H9 (cell line): Measurements from ENCODE around the gene SLC1A7. TPM values are rescaled to one million over a fixed set of nuclear protein-coding genes. Genes with fewer than 3 reads are reported as not detected.

Experiments used
- DNase-seq: peaks from one replicate; pipeline ENCODE4 v3.0.0-alpha.2; 2017
- H2AFZ ChIP-seq: one replicate; pipeline ENCODE4 v1.6.1; 2013; ENCODE audit warnings: mild to moderate bottlenecking, low read length, control low read depth, moderate library complexity
- H2AK5ac ChIP-seq: 2 replicates; pipeline ENCODE4 v1.6.1; 2013; ENCODE audit warnings: low read length, control low read depth, mixed read lengths; ENCODE audit not compliant: insufficient read length
- H2BK120ac ChIP-seq: one replicate; pipeline ENCODE4 v1.6.1; 2013; ENCODE audit warnings: low read depth, mild to moderate bottlenecking, low read length, control low read depth, inconsistent platforms; ENCODE audit not compliant: poor library complexity, severe bottlenecking
- H2BK12ac ChIP-seq: 2 replicates; pipeline ENCODE4 v1.6.1; 2013; ENCODE audit warnings: low read length, control low read depth, mixed read lengths, low read depth; ENCODE audit not compliant: insufficient read length
- H2BK15ac ChIP-seq: 2 replicates; pipeline ENCODE4 v1.6.1; 2013; ENCODE audit warnings: low read depth, low read length, control low read depth
- H2BK20ac ChIP-seq: one replicate; pipeline ENCODE4 v1.6.1; 2013; ENCODE audit warnings: low read depth, mild to moderate bottlenecking, low read length, control low read depth, inconsistent platforms; ENCODE audit not compliant: poor library complexity, severe bottlenecking
- H2BK5ac ChIP-seq: 2 replicates; pipeline ENCODE4 v1.6.1; 2013; ENCODE audit warnings: low read length, control low read depth, mixed read lengths; ENCODE audit not compliant: insufficient read length
- H3K14ac ChIP-seq: 2 replicates; pipeline ENCODE4 v1.6.1; 2013; ENCODE audit warnings: low read length, control low read depth; ENCODE audit not compliant: insufficient read depth
- H3K18ac ChIP-seq: 2 replicates; pipeline ENCODE4 v1.6.1; 2013; ENCODE audit warnings: low read depth, mild to moderate bottlenecking, mixed read lengths, low read length, control low read depth; ENCODE audit not compliant: insufficient read length
- H3K23ac ChIP-seq: 2 replicates; pipeline ENCODE4 v1.6.1; 2013; ENCODE audit warnings: low read length, control low read depth, mixed read lengths, low read depth; ENCODE audit not compliant: insufficient read length
- H3K23me2 ChIP-seq: 2 replicates; pipeline ENCODE4 v1.6.1; 2013; ENCODE audit warnings: low read depth, mild to moderate bottlenecking, mixed read lengths, low read length, control low read depth; ENCODE audit not compliant: insufficient read length, poor library complexity, severe bottlenecking
- H3K27ac ChIP-seq: 2 replicates; pipeline ENCODE4 v1.5.1; 2013; ENCODE audit warnings: low read length, control low read depth, mixed read lengths, low read depth; ENCODE audit not compliant: insufficient read length
- H3K27me3 ChIP-seq: 2 replicates; pipeline ENCODE4 v1.6.1; 2013; ENCODE audit warnings: low read length, control low read depth, inconsistent platforms; ENCODE audit not compliant: insufficient read depth
- H3K4ac ChIP-seq: 2 replicates; pipeline ENCODE4 v1.6.1; 2013; ENCODE audit warnings: low read depth, mild to moderate bottlenecking, control low read depth, inconsistent platforms, low read length, moderate library complexity
- H3K4me1 ChIP-seq: 2 replicates; pipeline ENCODE4 v1.6.1; 2013; ENCODE audit warnings: low read length, control low read depth, inconsistent platforms; ENCODE audit not compliant: insufficient read depth
- H3K4me2 ChIP-seq: 2 replicates; pipeline ENCODE4 v1.6.1; 2013; ENCODE audit warnings: low read length, control low read depth, mixed read lengths; ENCODE audit not compliant: insufficient read length, insufficient read depth
- H3K56ac ChIP-seq: 2 replicates; pipeline ENCODE4 v1.6.1; 2013; ENCODE audit warnings: low read depth, mild to moderate bottlenecking, mixed read lengths, low read length, control low read depth; ENCODE audit not compliant: insufficient read length
- H3K79me1 ChIP-seq: 2 replicates; pipeline ENCODE4 v1.6.1; 2013; ENCODE audit warnings: low read depth, mild to moderate bottlenecking, moderate library complexity, low read length, control low read depth, inconsistent platforms; ENCODE audit not compliant: insufficient read depth, poor library complexity, severe bottlenecking
- H3K79me2 ChIP-seq: 2 replicates; pipeline ENCODE4 v1.6.1; 2013; ENCODE audit warnings: low read length, control low read depth, inconsistent platforms; ENCODE audit not compliant: insufficient read depth
- H3K9ac ChIP-seq: 2 replicates; pipeline ENCODE4 v1.6.1; 2013; ENCODE audit warnings: low read length, control low read depth, mixed read lengths; ENCODE audit not compliant: insufficient read length; ENCODE audit errors: extremely low read depth
- H3K9me3 ChIP-seq: one replicate; pipeline ENCODE4 v1.6.1; 2013; ENCODE audit warnings: low read depth, low read length, inconsistent platforms; ENCODE audit not compliant: control insufficient read depth
- H3T11ph ChIP-seq: one replicate; pipeline ENCODE4 v1.6.1; 2013; ENCODE audit warnings: mild to moderate bottlenecking, low read length, control low read depth, inconsistent platforms
- H4K20me1 ChIP-seq: one replicate; pipeline ENCODE4 v1.6.1; 2013; ENCODE audit not compliant: control insufficient read depth, insufficient read length, insufficient read depth
- H4K5ac ChIP-seq: 2 replicates; pipeline ENCODE4 v1.6.1; 2013; ENCODE audit warnings: low read depth, mild to moderate bottlenecking, mixed read lengths, low read length, control low read depth; ENCODE audit not compliant: insufficient read length
- H4K8ac ChIP-seq: replicated peaks from 2 replicates; pipeline ENCODE4 v1.6.1; 2013; ENCODE audit warnings: low read length, control low read depth, mixed read lengths, low read depth; ENCODE audit not compliant: insufficient read length
- H4K91ac ChIP-seq: 2 replicates; pipeline ENCODE4 v1.6.1; 2013; ENCODE audit warnings: low read depth, mild to moderate bottlenecking, moderate library complexity, mixed read lengths, low read length, control low read depth; ENCODE audit not compliant: insufficient read length
- H3K27ac Mint-ChIP-seq, 3 experiments: 2 replicates in 2 of 3; 3 replicates in 1 of 3; pipeline ENCODE4 v1.8.0; 2020 to 2021; ENCODE audit warnings: mixed read lengths in 3 of 3, mild to moderate bottlenecking in 1 of 3, moderate library complexity in 1 of 3
- H3K27me3 Mint-ChIP-seq: 2 replicates; pipeline ENCODE4 v1.8.0; 2021; ENCODE audit warnings: low read depth, mild to moderate bottlenecking, moderate library complexity, mixed read lengths
- H3K36me3 Mint-ChIP-seq, 3 experiments: 2 replicates in 2 of 3; 3 replicates in 1 of 3; pipeline ENCODE4 v1.8.0; 2020 to 2021; ENCODE audit warnings: low read depth in 3 of 3, mixed read lengths in 3 of 3; ENCODE audit not compliant: insufficient read depth in 1 of 3
- H3K4me1 Mint-ChIP-seq, 2 experiments: 2 replicates each; pipeline ENCODE4 v1.8.0; 2020; ENCODE audit warnings: mixed read lengths in 2 of 2
- H3K4me3 Mint-ChIP-seq, 2 experiments: 2 replicates in 1 of 2; 3 replicates in 1 of 2; pipeline ENCODE4 v1.8.0; 2020 to 2021; ENCODE audit warnings: mild to moderate bottlenecking in 2 of 2, mixed read lengths in 2 of 2, moderate library complexity in 1 of 2
- H3K9me3 Mint-ChIP-seq, 2 experiments: 2 replicates in 1 of 2; 3 replicates in 1 of 2; pipeline ENCODE4 v1.8.0; 2020; ENCODE audit warnings: mild to moderate bottlenecking in 2 of 2, mixed read lengths in 2 of 2, moderate library complexity in 1 of 2
- CTCF ChIP-seq: fragments of 200-600 bp; sonication (generic); conservative IDR thresholded peaks from 3 replicates; pipeline ENCODE4 v1.8.0; 2021; ENCODE audit warnings: antibody characterized with exemption, mild to moderate bottlenecking
- WGBS: extraction: QIAGEN DNeasy Blood & Tissue Kit; methylation state at CpG from one replicate; pipeline ENCODE4 v1.1.7; 2013; ENCODE audit warnings: missing lambda C conversion rate, low lambda C conversion rate, mixed read lengths; ENCODE audit not compliant: insufficient read length; ENCODE audit errors: extremely low coverage; 5-methylcytosine and 5-hydroxymethylcytosine counted together
- total RNA-seq: library from RNA; stranded (reverse); gene quantifications from 2 replicates; pipeline ENCODE4 v1.2.1, GENCODE V29; 2021

SLC1A7 gene
- total RNA-seq, 1 experiment from 2014 or later, result not detected

- no peak overlapping the region for H3K9ac ChIP-seq
- no peak overlapping the region for H3K18ac ChIP-seq
- H3K4me3 Mint-ChIP-seq, result no peak overlapping the region
- no peaks in the 10 kb centered on the region; the same call in 1 of the 2 replicates for H3K27me3 Mint-ChIP-seq
- H4K91ac ChIP-seq, result no peak overlapping the region
- no peak overlapping the region for H2BK120ac ChIP-seq
- no peak overlapping the region for H3K14ac ChIP-seq
- no peaks in the 10 kb centered on the region for H3K4me1 Mint-ChIP-seq
- H3K27ac Mint-ChIP-seq, result no peak overlapping the region
- TF ChIP-seq CTCF, result no peak
- H4K8ac ChIP-seq, result peak overlapping the region; percentile 3
- H3K4me1 ChIP-seq, result no peaks in the 10 kb centered on the region
- no peaks in the 10 kb centered on the region for H3K23me2 ChIP-seq
- H2BK12ac ChIP-seq, result no peak overlapping the region
- no peaks in the 10 kb centered on the region for H3K36me3 Mint-ChIP-seq
- H2BK15ac ChIP-seq, result no peak overlapping the region
- H3K79me2 ChIP-seq, result no peaks in the 10 kb centered on the region
- H2BK20ac ChIP-seq, result no peak overlapping the region
- no peak overlapping the region for H3T11ph ChIP-seq
- DNase-seq, result no peak
- H3K56ac ChIP-seq, result no peak overlapping the region
- H3K4me2 ChIP-seq, result no peak overlapping the region
- no peak overlapping the region for H3K23ac ChIP-seq
- H4K5ac ChIP-seq, result no peak overlapping the region
- no peaks in the 10 kb centered on the region for H3K79me1 ChIP-seq
- H2AFZ ChIP-seq, result no peak overlapping the region
- no peak overlapping the region for H3K27ac ChIP-seq
- no peaks in the 10 kb centered on the region for H3K9me3 ChIP-seq
- no peaks in the 10 kb centered on the region for H3K9me3 Mint-ChIP-seq
- no peak overlapping the region for H3K4ac ChIP-seq
- WGBS, result no CpG with 5 or more reads among the region's 13 CpGs
- no peaks in the 10 kb centered on the region for H4K20me1 ChIP-seq
- no peak overlapping the region for H2AK5ac ChIP-seq
- no peaks in the 10 kb centered on the region for H3K27me3 ChIP-seq
- no peak overlapping the region for H2BK5ac ChIP-seq
These were observed 47.9 kb downstream of the SLC1A7 start for GRCh38 chr1:53094533-53094919.
